Right cardiac atrium (tissue), 5 donors: ENCODE results near the gene PNO1. TPM values are rescaled to one million over a fixed set of nuclear protein-coding genes. Genes with fewer than 3 reads are reported as not detected.
A peak's percentile ranks its signal among the peaks of the same experiment; 100 is the strongest.

Experiments
- ATAC-seq, 2 donors: fragments of 200-7000 bp; cut with Tn5 transposase; one replicate each; pipeline versions ENCODE4 v1.8.0 to v1.9.1; 2020; ENCODE audit warnings: moderate library complexity in 2 of 2, mild to moderate bottlenecking in 1 of 2
- DNase-seq, 3 donors: peaks; one replicate each; pipeline ENCODE4 v3.0.0-alpha.2; 2020
- H3K27ac ChIP-seq: one replicate; pipeline ENCODE4 v1.5.1; 2013; ENCODE audit warnings: mild to moderate bottlenecking, low read length, control low read depth, moderate library complexity
- H3K27me3 ChIP-seq: one replicate; pipeline ENCODE4 v1.6.1; 2013; ENCODE audit not compliant: control insufficient read depth, insufficient read depth
- H3K4me1 ChIP-seq: one replicate; pipeline ENCODE4 v1.6.1; 2013; ENCODE audit warnings: low read length; ENCODE audit not compliant: control insufficient read depth, insufficient read depth
- H3K4me3 ChIP-seq: one replicate; pipeline ENCODE4 v1.5.1; 2013; ENCODE audit warnings: low read length, control low read depth
- H3K9me3 ChIP-seq: one replicate; pipeline ENCODE4 v1.6.1; 2013; ENCODE audit warnings: low read length; ENCODE audit not compliant: control insufficient read depth
- WGBS: extraction: QIAGEN DNeasy Blood & Tissue Kit; methylation state at CpG from one replicate; pipeline ENCODE4 v1.1.7; 2013; 5-methylcytosine and 5-hydroxymethylcytosine counted together
- intact Hi-C, 4 donors: fragments of 100-400 bp; cut with DNase I; formaldehyde crosslinking; loops; one replicate each; pipeline versions ENCODE4 v1.11.0 to v1.14.0; 2022 to 2023
- polyA plus RNA-seq: library from polyadenylated mRNA; stranded (reverse); fragments of 200-250 nt; gene quantifications from one replicate; pipeline ENCODE4 v1.2.3, GENCODE V29; 2013
- total RNA-seq, 4 donors: library from RNA; stranded (reverse); fragmentation: NEBNext Ultra II Directional; extraction: Animal tissue kit (Norgen Biotek cat#: 25700); gene quantifications; one replicate each; pipeline ENCODE4 v1.2.1, GENCODE V29; 2021
- donor health status: healthy with polysubstance abuse.
- donor health status: DM: no; HTN: yes; CAD: no.
- donor health status: DM: no; HTN: no; CAD: no.
- donor health status: DM: no; HTN: yes; CAD: no; lungs with severe emphysema.
- donor health status: DM: yes; HTN: yes; CAD: no.

Gene PNO1
- total and polyA plus RNA-seq, 5 donors, result 7.0 to 15.8 (median 8.3) TPM

DNA sequence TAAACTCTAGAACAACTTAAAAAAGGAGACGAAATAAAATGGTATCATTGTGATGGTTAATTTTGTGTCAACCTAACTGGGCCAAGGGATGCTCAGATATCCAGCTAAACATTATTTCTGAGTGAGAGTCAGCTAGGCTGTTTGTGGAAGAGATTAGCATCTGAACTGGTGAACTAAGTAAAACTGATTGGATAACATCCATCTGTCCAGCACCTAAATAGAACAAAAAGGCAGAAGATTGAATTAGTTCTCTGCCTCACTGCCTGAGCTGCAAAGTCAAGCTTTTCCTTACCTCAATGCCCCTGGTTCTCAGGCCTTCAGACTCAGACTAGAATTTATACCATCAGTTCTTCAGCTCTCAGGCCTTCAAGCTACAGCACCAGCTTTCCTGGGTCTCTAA, 64.6 kb downstream of the PNO1 start:
- Histone ChIP-seq H3K4me1 (peaks cover 5% of the 10 kb centered on the region), H3K27me3 (no peaks in the 10 kb centered on the region), H3K4me3 (no peak overlapping the region), H3K9me3 (no peaks in the 10 kb centered on the region), H3K27ac (no peak overlapping the region)
- intact Hi-C loops, result no loop called here
- ATAC-seq (no peak), DNase-seq (no peak)
- 99% methylated on average over 1 of the region's 1 CpG for WGBS

DNA sequence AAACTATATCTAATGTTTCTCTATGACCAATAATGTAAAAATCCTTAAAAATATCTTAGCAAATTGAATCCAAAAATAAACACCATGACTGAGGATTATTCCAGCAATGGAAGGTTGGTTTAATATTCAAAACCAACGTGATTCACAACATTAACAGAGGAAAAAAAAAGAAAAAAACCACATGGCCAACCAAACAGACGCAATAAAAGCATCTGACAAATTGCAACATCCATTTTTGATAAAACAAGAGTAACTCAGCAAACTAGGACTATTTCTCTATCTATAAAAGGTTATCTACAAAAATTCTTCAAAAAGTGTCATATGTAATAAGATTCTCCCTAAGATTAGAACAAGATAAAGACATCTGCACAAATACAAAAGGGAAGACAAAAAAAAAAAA, 65.7 kb downstream of the PNO1 start:
- Histone ChIP-seq H3K4me1 (peaks cover 5% of the 10 kb centered on the region), H3K4me3 (no peak overlapping the region), H3K27ac (no peak overlapping the region), H3K9me3 (no peaks in the 10 kb centered on the region), H3K27me3 (no peaks in the 10 kb centered on the region)
- WGBS, result 46% methylated on average over 2 of the region's 2 CpGs
- intact Hi-C loops, result no loop called here
- DNase-seq (no peak), ATAC-seq (no peak)

DNA sequence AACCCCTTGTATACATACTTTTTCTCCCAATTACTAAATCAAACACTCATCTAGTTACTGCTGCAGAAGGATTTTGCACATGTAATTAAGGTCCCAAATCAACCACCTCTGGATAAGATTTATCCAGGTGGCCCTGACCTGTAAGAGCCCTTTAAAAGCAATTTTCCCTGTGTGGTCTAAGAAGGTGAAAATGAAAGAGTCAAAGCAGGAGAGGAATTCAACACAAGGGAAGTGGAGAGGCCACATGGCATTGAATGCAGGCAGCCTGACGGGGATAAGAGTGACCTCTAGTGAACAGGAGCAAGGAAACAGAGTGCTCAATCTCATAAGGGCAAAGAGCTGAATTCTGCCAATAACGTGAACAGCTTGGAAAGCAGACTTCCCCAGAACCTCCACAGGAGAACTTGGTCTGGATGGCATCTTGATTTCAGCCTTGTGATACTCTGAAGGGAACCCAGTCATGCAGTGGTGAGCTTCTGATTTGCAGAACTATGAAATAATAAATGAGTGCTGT, 67.5 kb downstream of the PNO1 start:
- Histone ChIP-seq H3K4me3 (no peak overlapping the region), H3K4me1 (peaks cover 8% of the 10 kb centered on the region), H3K27me3 (no peaks in the 10 kb centered on the region), H3K27ac (peak overlapping the region; percentile 15), H3K9me3 (no peaks in the 10 kb centered on the region)
- intact Hi-C loops, result no loop called here
- 20% methylated on average over 2 of the region's 2 CpGs for WGBS
- DNase-seq (no peak), ATAC-seq (peak; percentile 75 to 86)

Other genes starting within 250 kb of the PNO1 start
- 10 to 100 TPM; 13.5 to 20.9 (median 17.3) TPM for gene C1D, start 94.9 kb upstream of the PNO1 start, total RNA-seq
- 21.2 TPM for gene C1D, start 94.9 kb upstream of the PNO1 start, polyA plus RNA-seq
- 10 to 100 TPM; 37.9 to 46.2 (median 42.9) TPM for gene PPP3R1, start 94.6 kb downstream of the PNO1 start, total RNA-seq
- 21.4 TPM for gene PPP3R1, start 94.6 kb downstream of the PNO1 start, polyA plus RNA-seq
- 10 to 100 TPM; 16.9 to 24.1 (median 20.0) TPM for gene CNRIP1, start 162.1 kb downstream of the PNO1 start, total RNA-seq
- gene CNRIP1, start 162.1 kb downstream of the PNO1 start, polyA plus RNA-seq, result 16.8 TPM
- 1 to 10 TPM; 4.0 to 6.6 (median 4.3) TPM for gene PLEK, start 207.4 kb downstream of the PNO1 start, total RNA-seq
- gene PLEK, start 207.4 kb downstream of the PNO1 start, polyA plus RNA-seq, result 1.3 TPM